GM03348 (cell line): ENCODE measurements around the gene SLC25A1.

ENCODE experiments used
- DNase-seq: peaks from one replicate; pipeline ENCODE4 v3.0.0; 2012; ENCODE audit warnings: low spot score

The SLC25A1 gene

GRCh38 chr22:19137384-19138216, 40.9 kb downstream of the SLC25A1 start:
- DNase-seq, result no peak

GRCh38 chr22:19136915-19137314, 41.6 kb downstream of the SLC25A1 start:
- DNase-seq, result no peak

DNA sequence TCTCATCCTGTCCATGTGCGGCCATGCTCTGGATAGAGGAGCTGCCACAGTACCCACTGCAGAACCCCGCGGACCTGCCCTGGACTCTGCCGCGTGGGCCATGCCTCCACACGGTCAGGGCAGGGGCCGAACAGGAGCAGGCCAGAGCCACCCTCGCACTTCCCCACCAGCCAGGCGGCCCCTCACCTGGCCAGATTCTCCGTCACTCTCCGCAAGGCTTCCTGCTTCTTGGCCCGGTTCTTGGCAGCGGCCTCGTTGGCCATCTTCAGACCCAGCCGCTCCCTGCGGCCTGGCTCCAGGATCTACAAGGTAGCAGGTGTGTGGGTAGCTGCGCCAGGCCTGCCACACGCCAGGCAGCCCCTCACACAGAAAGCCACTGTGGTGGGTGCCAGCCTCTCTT, 43.7 kb downstream of the SLC25A1 start:
- DNase-seq, result no peak

GRCh38 chr22:19134176-19134831, 44.2 kb downstream of the SLC25A1 start:
- DNase-seq, result no peak

- DNase-seq, result no peak
Observed at GRCh38 chr22:19133561-19133960, 45.0 kb downstream of the SLC25A1 start.

DNA sequence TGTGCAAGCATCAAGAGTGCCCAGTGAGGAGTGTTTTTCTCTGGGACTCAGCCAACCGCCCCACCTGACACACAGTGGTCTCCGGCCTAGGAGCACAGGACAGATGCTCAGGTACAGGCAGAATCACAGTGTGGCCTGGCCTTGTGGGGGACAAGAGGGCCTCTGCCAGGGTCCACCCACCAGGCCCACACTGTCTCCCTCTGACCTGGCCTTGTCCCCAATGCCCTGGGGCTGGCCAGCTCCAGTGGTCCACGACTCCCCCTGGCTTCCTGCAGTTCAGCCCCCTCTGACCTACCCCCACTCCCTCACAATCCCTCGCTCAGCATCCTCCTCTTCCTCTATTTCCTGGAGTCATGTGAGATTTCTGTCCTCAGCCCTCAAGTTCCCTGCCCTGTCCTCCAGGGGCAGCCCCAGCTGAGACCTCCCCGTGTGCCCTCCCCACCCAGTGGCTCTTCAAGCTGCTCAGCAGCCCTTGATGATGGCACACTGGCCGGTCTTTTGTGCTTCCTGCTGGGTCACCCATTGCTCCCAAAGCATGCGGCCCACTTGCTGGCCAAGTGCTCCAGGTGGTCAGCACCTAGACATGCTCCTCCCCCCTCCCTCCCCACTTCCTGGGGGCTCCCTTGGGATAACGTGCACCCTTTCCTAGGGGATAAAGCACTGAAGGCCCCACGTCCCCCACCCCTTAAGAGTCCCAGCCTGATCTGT, 45.7 kb downstream of the SLC25A1 start:
- no peak for DNase-seq

DNA sequence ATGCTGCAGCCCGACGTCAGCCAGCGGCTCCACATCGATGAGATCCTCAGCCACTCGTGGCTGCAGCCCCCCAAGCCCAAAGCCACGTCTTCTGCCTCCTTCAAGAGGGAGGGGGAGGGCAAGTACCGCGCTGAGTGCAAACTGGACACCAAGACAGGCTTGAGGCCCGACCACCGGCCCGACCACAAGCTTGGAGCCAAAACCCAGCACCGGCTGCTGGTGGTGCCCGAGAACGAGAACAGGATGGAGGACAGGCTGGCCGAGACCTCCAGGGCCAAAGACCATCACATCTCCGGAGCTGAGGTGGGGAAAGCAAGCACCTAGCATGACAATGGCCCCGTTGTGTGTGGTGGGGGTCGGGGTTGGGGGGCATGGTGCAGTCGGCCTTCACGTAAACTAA, 46.4 kb downstream of the SLC25A1 start:
- DNase-seq, result no peak

- DNase-seq, result no peak
Observed at GRCh38 chr22:19131685-19132015, 46.9 kb downstream of the SLC25A1 start.

DNA sequence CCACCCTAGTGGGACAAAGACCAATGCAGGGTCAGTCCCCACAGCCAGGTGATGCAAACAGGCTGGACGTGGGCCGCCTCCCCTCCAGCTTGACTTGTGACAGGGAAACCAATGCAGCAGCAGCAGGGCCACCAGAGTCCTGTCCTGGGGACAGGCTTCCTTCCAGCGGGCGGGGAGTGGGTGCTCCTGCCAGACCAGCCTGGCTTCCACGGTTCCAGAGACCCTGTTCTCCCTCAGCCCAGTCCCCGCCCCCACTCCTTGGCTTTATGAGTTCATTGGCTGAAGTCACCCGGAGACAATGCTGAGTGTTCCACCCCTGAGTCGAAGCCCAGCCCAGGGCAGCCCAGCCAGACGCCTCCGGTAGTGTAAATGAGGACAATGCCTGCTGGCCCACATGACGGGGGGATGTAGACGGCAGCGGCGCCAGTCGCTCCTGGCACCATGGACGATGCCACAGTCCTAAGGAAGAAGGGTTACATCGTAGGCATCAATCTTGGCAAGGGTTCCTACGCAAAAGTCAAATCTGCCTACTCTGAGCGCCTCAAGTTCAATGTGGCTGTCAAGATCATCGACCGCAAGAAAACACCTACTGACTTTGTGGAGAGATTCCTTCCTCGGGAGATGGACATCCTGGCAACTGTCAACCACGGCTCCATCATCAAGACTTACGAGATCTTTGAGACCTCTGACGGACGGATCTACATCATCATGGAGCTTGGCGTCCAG, 47.4 kb downstream of the SLC25A1 start, which contains the start of gene TSSK2:
TSS of gene TSSK2 (plus strand) at position 350 of the 726 bp plus-strand sequence. CDS start at position 442, 92 bp downstream.
- no peak for DNase-seq

DNA sequence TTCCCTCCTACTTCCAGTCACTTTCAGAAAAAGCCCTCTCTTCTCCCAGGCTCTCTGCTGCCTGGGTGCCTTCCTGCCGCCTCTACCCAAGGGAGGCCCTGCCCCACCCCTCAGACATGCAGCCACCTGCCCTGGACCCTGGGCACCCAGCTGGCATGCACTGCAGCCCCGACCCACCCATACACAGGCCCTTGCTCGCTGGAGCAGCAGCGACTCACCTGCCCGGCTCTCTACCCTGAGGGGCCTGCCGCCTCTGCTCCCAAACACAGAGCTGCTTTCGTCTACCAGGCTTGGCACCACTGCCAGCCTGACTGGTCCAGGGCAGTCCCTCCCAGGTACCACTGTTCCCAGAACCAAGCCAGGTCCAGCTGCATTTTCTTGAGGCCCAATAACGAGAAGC, 48.7 kb downstream of the SLC25A1 start:
- no peak for DNase-seq

DNA sequence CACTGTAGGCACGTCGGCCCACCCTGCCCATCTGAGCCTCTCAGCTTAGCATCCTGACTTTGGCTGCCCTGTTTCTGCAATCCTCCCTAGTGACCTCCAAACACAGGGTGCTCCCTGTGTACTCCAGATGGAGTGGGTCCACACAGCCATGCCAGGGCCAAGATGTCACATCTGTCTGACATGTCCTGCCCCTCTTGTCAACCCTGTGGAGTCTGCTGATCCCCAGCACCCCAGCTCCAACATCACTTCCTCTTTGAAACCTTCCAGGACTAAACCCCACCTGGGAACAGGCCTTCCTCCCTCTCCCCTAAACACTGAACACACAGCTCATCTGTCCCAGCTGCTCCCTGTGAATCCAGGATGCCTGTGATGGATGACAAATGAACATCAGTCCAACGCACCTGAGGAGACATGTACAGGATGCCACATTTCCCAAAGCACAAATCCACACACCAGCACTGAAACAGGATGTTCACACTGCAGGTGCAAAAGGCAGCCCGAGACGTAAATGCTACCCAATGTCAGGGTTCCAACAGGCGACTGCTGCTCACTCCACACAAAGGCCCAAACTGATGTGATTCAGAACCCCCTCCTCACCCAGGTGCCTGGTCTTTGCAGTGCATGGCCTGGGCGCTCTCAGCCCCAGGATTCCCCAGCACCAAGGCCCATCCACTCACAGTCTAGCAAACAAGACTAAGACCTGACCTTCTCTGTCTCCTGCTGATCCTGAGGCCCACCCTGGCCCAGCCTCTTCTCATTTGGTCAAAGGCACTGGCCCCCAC, 49.4 kb downstream of the SLC25A1 start:
- DNase-seq, result no peak

DNA sequence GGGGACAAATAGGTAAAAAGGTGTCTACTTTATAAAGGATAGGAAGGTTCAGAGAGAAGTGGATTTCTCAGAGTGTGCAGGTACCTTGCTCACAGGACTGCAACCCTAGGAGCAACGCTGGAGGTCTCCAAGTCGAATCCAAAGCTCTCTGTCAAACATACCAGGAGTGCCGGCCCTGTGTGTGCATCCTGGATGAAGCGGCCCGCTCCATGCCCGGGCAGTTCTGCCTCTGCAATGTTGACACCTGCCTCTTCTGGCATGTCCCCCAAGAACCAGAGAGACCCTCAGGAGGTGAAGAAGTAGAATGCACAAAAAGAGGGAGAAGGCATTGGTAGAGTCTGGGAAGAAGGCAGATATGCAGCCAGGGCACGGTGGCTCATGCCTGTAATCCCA, 50.5 kb downstream of the SLC25A1 start:
- no peak for DNase-seq

DNA sequence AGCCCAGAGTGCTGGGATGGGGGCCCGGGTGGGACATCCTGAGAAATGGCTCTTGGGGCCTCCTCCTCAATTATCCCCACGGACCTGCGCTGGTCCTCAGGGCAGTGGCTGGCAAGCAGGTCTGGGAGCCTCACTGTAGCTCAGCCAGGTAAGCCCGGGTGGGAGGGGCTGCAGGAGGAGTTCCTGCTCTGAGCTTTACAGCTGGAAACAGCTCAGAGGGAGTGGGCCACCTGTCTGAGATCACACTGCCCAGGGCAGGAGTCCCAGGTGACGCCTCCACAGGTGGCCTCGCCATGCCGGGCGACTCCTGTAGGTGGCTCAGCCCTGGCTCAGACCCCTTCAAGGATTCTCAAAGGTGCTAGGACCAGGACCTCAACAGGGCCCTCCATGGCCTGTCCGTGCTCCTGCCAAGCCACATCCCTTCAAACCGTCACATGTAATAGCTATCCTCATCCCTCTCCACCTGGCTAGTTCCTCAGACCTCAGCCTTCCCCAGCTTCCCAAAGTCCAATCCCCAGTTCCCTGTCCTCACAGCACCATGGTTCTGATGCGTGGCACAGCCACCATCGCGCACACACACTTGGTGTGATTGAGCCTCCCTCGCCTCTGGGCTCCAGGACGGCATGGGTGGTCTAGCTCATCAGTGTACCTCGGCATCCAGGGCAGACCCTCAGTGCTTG, 51.1 kb downstream of the SLC25A1 start:
- DNase-seq, result no peak

- DNase-seq, result no peak
Observed at GRCh38 chr22:19126309-19127273, 51.9 kb downstream of the SLC25A1 start.
